CD4-positive, alpha-beta T cell treated with Interferon gamma for 1 hour (primary cell): ENCODE results near the gene EYA3.
A peak's percentile ranks its signal among the peaks of the same experiment; 100 is the strongest.
"Not testable (repeated sequence)": the region's sequence is repeated elsewhere in the genome, so short reads cannot be mapped to it uniquely, and the experiment has no call there.

Experiments
- DNase-seq: peaks from one replicate; pipeline ENCODE4 v3.0.0-alpha.2; 2020

Gene EYA3

DNA sequence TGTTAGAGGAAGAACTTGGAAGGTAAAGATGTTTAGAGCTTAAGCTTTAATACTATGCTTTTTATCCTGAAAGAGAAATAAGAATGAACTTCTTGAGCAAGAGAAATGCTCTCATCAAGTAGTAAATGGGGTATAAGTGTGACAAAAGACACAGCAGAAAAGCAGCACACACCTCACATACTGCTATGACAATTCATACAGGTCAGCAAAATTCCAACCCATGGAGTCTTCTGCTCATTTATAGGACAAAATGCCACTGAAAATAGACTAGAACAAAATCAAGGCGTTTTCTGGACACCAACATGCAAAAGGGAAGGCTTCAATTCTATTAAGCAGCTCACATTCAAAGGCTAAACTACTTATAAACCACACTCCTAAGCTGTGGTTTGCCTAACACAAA lies 61.2 kb downstream of the EYA3 start:
- DNase-seq, result no peak

DNA sequence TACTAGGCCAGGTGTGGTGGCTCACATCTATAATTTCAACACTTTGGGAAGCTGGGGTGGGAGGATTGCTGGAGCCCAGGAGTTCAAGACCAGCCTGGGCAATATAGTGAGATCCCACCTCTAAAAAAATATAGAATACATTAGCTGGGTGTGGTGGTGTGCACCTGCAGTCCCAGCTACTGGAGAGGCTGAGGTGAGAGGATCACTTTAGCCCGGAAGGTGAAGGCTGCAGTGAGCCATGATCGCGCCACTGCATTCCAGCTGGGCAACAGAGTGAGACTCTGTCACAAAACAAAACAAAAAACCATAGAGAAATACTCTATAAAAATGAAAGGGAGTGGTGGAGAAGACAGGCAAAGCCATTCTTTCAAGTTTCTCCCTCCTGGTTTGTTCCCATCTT lies 62.1 kb downstream of the EYA3 start:
- DNase-seq, result no peak

GRCh38 chr1:28021064-28021463 lies 67.3 kb downstream of the EYA3 start:
- no peak for DNase-seq

DNA sequence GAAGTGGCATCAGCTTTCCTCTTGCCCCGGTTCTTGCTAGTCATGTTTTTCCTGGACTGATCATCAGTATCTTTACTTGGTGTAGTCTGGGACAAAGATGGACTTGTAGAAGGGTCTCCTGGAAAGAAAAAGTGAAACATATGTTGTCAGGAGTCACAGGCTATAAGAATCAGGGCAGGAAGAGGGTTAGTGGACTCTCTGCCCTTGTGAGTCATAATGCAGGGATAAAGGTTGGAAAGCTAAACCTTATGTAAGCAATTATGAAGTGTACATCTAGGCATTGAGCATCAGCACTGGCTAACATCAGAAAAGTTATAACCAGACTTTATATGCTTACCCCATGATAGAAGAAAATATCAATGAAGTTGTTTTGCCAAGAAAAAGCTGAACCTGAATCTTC lies 77.4 kb downstream of the EYA3 start:
- no peak for DNase-seq

- not testable (repeated sequence) for DNase-seq
Observed at GRCh38 chr1:28003117-28003516, 85.3 kb downstream of the EYA3 start.

DNA sequence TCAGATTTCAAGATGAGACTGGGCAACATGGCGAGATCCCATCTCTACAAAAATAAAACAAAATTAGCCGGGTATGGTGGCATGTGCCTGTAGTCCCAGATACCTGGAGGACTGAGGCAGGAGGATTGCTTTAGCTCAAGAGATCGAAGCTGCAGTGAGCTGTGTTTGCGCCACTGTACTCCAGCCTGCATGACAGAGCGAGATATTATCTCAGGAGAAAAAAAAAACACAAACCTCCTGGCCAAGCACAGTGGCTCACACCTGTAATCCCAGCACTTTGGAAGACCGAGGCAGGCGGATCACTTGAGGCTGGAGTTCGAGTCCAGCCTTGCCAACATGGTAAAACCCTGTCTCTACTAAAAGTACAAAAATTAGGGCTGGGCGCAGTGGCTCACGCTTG lies 85.8 kb downstream of the EYA3 start:
- no peak for DNase-seq

DNA sequence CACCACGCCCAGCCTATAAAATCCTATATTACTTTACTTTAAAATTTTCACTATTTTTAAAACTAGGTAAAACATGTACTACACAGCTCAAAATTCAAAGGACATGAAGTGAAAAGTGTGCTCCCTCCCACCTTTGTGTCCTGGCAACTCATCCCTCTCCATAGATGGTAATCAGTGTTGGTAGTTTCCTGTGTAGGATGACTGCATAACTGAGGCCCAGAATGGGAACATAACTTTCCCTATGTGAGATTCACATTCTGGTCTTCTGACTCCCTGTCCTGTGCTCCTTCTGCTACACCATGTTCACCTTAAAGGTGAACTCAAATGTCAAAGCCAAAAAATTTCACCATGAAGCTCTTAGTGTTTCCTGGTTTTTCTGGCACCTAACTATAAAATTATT lies 89.4 kb downstream of the EYA3 start:
- no peak for DNase-seq

DNA sequence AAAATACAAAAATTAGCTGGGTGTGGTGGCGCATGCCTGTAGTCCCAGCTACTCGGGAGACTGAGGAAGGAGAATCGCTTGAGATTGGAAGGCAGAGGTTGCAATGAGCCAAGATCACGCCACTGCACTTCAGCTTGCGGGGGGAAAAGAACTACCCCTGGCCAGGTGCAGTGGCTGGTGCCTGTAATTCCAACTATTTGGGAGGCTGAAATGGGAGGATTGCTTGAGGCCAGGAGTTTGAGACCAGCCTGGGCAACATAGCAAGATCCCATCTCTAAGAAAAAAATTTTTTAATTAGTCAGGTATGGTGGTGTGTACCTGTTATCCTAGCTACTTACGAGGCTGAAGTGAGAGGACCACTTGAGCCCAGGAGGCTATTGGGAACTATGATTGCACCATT lies 93.9 kb downstream of the EYA3 start:
- not testable (repeated sequence) for DNase-seq

DNA sequence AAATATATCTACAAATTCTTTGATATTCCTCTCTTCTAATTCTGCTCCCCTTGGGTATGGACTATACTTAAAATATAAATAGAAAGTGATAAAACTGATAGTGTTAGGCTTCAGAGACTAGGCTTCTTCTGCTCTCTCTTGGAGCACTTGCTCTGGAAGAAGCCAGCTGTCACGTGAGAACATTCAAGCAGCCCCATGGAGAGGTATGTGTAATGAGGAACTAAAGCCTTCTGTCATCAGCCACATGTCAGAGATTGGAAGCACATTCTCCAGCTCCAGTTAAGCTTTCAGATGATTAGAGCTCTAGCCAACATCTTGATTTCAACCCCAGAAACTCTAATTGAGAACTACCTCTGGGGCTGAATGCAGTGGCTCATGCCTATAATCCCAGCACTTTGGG lies 94.3 kb downstream of the EYA3 start:
- DNase-seq, result no peak

DNA sequence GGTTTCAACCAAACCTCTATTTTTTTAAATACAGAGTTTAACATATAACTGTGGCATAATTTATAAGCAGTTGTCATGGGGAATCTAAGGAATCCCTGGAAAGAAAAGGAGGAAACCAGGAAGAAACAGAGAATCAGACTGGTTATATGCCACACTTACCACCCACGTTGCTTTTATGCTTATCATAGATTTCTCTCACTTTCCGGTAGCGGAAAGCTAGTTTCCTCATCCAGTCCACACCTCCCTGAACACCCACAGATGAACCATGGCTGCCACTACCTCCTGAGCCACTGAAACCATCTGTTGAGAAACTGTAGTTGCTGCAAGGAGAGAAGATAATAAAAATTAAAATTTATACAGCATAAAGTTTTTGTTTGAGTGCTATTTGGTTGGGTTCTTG lies 95.2 kb downstream of the EYA3 start:
- no peak for DNase-seq

DNA sequence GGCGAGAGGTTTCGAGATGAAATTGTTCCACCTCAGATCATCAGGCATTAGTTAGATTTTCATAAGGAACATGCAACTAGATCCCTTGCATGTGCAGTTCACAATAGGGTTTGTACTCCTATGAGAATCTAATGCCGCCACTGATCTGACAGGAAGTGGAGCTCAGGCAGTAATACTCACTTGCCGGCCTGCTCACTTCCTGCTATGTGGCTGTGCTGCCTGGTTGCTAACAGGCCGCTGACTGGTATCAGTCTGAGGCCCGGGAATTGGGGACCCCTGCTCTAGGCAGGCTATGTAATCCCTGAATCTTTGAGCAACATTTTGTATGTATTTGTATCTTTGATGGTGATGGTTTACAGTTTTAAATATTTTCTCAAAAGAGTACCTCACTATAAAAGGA lies 96.1 kb downstream of the EYA3 start:
- peak; percentile 49 for DNase-seq

GRCh38 chr1:27990920-27991537 lies 97.4 kb downstream of the EYA3 start:
- no peak for DNase-seq

DNA sequence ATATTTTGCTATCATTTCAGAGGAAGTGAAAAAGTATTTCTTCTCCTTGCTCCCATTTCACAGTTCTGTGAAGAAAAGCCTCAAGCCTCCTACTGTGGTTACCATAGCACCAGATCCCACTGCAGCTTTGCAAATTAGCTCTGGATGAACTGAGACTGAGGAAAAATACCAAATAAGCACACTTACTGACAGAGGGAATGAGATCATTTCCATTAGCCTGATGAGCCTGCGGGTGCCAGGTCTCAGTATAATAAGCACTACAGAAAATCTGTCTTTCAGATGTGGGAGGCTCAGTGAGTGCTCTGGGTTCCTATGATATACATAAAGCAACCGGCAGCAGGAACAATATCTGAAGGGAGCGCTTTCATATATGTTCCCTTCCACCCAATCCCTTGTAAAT lies 107.3 kb downstream of the EYA3 start:
- DNase-seq, result no peak

DNA sequence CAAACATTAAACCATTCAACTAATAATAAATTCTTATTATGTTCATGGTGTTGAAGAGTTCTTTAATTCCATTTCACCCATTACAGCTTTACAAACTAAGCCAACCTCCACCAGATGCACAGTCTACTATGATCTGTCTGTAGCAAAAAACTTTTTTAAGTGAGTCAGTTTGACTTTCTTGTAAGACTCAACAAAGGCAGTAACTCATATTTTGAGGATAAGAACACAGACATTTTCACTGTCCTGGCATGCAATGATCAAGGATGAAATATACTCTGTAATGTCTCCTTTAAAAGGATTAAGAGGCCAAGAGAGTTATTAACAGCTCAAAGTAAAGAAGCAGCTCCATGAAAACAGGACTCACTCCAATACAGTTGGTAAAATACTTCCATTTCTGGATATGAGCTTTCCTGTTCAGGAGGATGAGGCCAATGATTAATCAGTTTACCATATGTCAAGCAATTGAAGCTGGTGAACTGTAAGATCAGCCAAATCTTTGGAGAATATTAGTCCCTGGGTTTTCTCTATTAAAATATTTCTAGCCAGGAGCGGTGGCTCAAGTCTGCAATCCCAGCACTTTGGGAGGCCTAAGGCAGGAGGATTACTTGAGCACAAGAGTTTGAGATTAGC lies 108.1 kb downstream of the EYA3 start:
- DNase-seq, result no peak

DNA sequence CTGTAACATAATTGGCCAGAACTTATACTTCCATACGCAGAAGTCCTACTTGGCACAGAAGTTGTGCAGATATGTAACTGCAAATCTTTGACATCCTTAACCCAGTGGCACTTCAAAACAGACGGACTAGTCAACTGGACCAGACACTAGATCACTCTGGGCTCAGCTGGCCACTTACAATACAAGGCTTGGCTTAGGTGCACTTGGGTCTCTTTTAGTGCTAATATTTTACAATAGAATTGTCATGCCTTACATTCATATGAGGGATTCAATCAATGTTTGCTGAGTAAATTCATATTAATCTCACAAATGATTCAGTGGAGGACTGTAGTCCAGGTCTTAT lies 108.6 kb downstream of the EYA3 start:
- no peak for DNase-seq

GRCh38 chr1:27979151-27979858 lies 109.1 kb downstream of the EYA3 start:
- no peak for DNase-seq

DNA sequence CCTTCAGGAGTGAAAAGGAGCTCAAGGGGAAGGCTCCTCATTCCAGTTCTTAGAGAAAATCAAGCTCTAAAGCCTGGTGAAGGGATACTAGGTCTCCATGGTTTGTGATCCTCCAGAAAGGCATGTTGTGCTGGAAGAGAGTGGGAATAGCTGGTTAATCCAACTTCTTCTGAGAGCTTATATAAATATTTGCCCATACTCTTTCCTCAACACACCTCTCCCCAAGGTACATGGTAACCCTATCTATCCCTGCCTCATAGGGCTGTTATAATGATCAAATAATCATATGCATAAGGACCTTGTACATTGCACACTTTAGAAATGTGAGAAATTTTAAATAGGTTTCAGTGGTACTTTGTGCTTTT lies 114.0 kb downstream of the EYA3 start:
- DNase-seq, result no peak

DNA sequence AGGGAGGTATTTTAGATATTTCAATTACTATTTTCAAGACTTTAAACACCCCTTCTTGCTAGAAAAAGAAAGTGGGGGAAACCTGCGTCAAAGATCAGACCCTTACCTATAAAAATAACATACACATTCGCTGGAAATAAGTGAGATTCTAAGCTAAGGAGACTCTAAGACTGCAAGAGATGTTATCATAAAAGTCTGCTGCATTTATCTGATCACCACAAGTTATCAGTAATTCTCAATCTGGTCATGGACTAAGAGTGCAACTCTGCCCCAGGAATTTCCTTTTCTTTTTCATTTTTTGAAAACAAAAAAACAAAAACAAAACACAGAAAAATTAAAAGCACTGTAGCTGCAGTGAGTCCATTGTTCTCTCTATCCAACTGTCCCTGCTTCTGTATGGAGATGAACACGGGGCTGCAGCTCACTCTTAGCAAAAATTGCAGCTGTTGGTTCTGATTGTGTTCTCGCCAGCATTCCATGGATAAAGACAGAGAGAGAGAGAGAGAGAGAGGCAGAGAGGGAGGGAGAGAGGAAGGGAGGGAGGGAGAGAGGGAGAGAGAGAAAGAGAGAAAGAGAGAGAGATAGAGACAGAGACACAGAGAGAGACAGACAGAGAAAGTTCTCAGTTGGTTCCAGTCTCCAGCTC lies 114.5 kb downstream of the EYA3 start:
- DNase-seq, result no peak

DNA sequence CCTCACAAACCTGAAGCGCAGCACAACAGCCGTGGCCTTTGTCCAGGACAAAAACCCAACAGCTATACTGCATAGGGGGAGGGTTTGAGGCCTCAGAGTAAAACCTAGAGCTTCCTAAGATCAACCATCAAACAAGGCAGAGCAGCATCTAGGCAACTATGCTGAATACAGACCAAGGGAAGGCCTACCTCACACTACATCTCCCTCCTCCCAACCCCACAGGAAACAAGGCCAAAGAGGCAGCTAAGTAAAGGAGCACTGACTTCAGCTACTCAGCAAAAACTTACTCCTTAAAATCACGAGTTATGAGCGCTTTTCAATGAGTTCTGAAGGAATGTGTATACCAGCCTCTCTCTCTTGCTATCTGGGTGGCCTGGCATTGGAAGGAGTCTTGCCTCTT lies 116.3 kb downstream of the EYA3 start:
- DNase-seq, result no peak

DNA sequence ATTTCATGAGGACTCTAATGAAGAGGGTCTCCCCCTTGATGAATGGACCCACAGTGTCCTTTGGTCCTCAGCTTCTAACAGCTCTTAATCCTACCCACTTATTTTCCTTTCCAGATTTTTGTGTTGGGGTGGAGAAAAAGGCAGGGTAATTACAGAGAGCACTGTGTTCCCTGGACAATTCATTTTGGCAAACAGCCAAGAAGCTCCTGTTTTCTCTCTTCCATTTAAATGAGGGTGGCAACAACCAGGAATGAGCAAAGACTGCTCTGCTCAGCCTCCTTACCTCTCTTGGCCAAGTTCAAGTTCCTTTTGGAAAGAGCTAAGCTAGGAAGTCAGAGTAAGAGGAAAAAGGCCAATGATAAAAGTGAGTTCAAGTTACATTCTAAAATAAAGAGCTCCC lies 116.7 kb downstream of the EYA3 start:
- no peak for DNase-seq

DNA sequence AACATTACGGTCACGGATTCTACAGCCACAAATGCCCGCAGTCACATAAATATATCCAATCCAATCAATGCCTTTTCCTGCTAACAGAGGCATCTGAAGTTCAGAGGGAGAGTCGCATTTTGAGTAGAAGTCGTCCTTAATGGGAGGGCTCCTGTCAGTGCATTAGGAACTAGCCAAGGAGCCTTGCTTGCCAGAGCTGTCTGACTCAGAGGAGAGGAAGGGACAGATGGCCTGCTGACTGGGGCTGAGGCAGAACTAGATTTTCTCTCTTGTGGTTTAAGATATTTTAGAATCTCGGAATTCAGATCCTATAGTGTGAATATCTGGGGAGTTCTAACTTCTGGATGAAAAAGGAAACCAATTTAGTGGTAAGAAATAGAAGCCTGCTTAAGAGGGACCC lies 118.0 kb downstream of the EYA3 start:
- no peak for DNase-seq

DNA sequence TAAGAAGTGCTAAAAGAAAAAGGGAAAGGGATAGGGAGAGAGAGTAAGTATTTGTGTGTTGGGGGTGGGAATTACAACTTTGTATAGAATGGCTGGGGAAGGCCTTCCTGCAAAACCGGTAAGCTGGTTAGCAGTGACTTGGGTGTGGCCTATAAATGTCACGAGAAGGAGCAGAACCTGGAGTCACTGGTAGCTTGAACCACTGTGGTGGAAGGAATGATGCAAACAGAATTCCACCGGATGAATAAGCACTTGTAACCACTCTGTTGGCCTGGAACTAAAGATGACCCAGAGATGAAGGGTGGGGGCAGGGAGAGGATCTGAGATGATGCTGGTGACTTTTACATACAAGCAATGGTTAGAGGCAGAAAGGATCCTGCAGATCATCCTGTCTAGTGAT lies 119.7 kb downstream of the EYA3 start:
- DNase-seq, result no peak

DNA sequence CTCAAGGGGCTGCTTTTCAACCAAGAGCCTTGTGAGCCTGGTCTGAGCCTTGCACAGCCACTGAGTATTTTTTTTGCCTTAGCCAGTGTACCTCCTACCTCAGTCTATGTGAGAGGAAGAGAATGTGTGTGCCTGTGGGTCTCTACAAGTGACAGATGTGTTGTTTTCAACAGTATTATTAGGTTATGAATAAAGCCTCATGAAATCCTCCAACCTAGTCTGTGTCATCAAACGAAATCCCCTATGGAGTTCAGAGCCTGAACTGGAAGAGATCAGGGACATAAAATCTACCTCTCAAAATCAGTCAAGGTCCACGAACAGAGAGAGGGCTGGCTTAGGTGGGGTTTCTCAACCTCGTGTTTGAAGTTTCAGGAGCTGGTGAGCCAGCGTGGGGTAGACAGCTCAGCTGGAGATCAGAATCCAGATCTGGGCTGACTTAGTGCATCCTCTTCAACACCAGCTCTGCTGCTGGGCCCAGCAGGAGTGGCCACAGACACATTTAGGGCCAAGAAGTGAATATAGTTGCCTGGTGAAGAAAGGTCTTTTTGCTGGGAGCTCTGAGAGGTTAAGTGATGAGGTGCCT lies 120.4 kb downstream of the EYA3 start:
- no peak for DNase-seq
